Karpas-422 (cell line): Measurements from ENCODE around the gene KRIT1. TPM values are rescaled to one million over a fixed set of nuclear protein-coding genes. Genes with fewer than 3 reads are reported as not detected.
A peak's percentile ranks its signal among the peaks of the same experiment; 100 is the strongest.
"Not testable (repeated sequence)": the region's sequence is repeated elsewhere in the genome, so short reads cannot be mapped to it uniquely, and the experiment has no call there.

ENCODE experiments used
- DNase-seq: peaks from one replicate; pipeline ENCODE4 v3.0.0-alpha.2; 2015
- H2AFZ ChIP-seq: fragments of 200-600 bp; sonication (generic); 2 replicates; pipeline ENCODE4 v1.6.1; 2014; ENCODE audit warnings: antibody characterized with exemption, low read length, mixed read lengths
- H3K27ac ChIP-seq: fragments of 200-600 bp; sonication (generic); 2 replicates; pipeline ENCODE4 v1.5.1; 2014; ENCODE audit warnings: mild to moderate bottlenecking, low read length, moderate library complexity
- H3K27me3 ChIP-seq: fragments of 200-600 bp; sonication (generic); 2 replicates; pipeline ENCODE4 v1.6.1; 2014; ENCODE audit warnings: low read length, mixed read lengths
- H3K36me3 ChIP-seq: fragments of 200-600 bp; sonication (generic); 2 replicates; pipeline ENCODE4 v1.6.1; 2014; ENCODE audit warnings: low read length, mixed read lengths; ENCODE audit not compliant: insufficient read depth
- H3K4me1 ChIP-seq: fragments of 200-600 bp; sonication (generic); 2 replicates; pipeline ENCODE4 v1.6.1; 2014; ENCODE audit warnings: mild to moderate bottlenecking, low read length, mixed read lengths
- H3K4me2 ChIP-seq: fragments of 200-600 bp; sonication (generic); 2 replicates; pipeline ENCODE4 v1.6.1; 2014; ENCODE audit warnings: low read length, low read depth, mild to moderate bottlenecking; ENCODE audit not compliant: poor library complexity, severe bottlenecking
- H3K4me3 ChIP-seq: fragments of 200-600 bp; sonication (generic); 2 replicates; pipeline ENCODE4 v1.5.1; 2014; ENCODE audit warnings: mild to moderate bottlenecking, antibody characterized with exemption, low read length, mixed read lengths
- H3K79me2 ChIP-seq: fragments of 200-600 bp; sonication (generic); 2 replicates; pipeline ENCODE4 v1.6.1; 2014; ENCODE audit warnings: mild to moderate bottlenecking, low read length, mixed read lengths
- H3K9ac ChIP-seq: fragments of 200-600 bp; sonication (generic); 2 replicates; pipeline ENCODE4 v1.6.0; 2014; ENCODE audit warnings: low read length
- H3K9me2 ChIP-seq: fragments of 200-600 bp; sonication (generic), shearing (Covaris generic); replicated peaks from 2 replicates; pipeline ENCODE4 v1.6.0; 2014; ENCODE audit warnings: mild to moderate bottlenecking, low read length, moderate library complexity; ENCODE audit not compliant: insufficient read depth
- H3K9me3 ChIP-seq: fragments of 300-700, 200-600 bp; sonication (generic); 2 replicates; pipeline ENCODE4 v1.6.1; 2014; ENCODE audit warnings: low read length, mixed read lengths
- H4K20me1 ChIP-seq: fragments of 200-600 bp; sonication (generic); 2 replicates; pipeline ENCODE4 v1.6.1; 2014; ENCODE audit warnings: mild to moderate bottlenecking, antibody characterized with exemption, low read length, low read depth; ENCODE audit not compliant: insufficient read depth
- total RNA-seq: library from RNA; depleted of rRNA; stranded (reverse); fragments of >200 nt; shearing (Covaris generic); gene quantifications from 2 replicates; pipeline ENCODE4 v1.2.3, GENCODE V29; 2014; ENCODE audit warnings: low replicate concordance

Gene KRIT1
- total RNA-seq, 1 experiment from 2014 or later: 91.1 TPM

- peaks cover 10% of the 10 kb centered on the region for H3K4me1 ChIP-seq
- no peaks in the 10 kb centered on the region for H4K20me1 ChIP-seq
- peaks cover 97% of the 10 kb centered on the region for H3K79me2 ChIP-seq
- H3K4me2 ChIP-seq: no peak overlapping the region
- H3K27ac ChIP-seq: 0 out of 2 replicates have a peak overlapping the region, but pooled peaks have one; percentile 6
- no peak overlapping the region for H2AFZ ChIP-seq
- H3K9ac ChIP-seq: no peak overlapping the region
- H3K9me2 ChIP-seq: no peaks in the 10 kb centered on the region
- no peaks in the 10 kb centered on the region for H3K27me3 ChIP-seq
- H3K36me3 ChIP-seq: peaks cover 26% of the 10 kb centered on the region; the same call in 1 of the 2 replicates
- no peak overlapping the region for H3K4me3 ChIP-seq
- H3K9me3 ChIP-seq: peaks cover 6% of the 10 kb centered on the region; the same call in 1 of the 2 replicates
- no peak for DNase-seq
Observed at GRCh38 chr7:92259610-92260247, 14.0 kb upstream of the KRIT1 start.

GRCh38 chr7:92259062-92259461 is 13.3 kb upstream of the KRIT1 start:
- H3K79me2 ChIP-seq: peaks cover 97% of the 10 kb centered on the region
- H2AFZ ChIP-seq: no peak overlapping the region
- H3K36me3 ChIP-seq: peaks cover 26% of the 10 kb centered on the region; the same call in 1 of the 2 replicates
- no peak for DNase-seq
- no peaks in the 10 kb centered on the region for H3K27me3 ChIP-seq
- H3K4me1 ChIP-seq: peaks cover 10% of the 10 kb centered on the region
- no peak overlapping the region for H3K4me2 ChIP-seq
- H3K9me3 ChIP-seq: peaks cover 6% of the 10 kb centered on the region; the same call in 1 of the 2 replicates
- no peak overlapping the region for H3K4me3 ChIP-seq
- no peaks in the 10 kb centered on the region for H3K9me2 ChIP-seq
- H3K9ac ChIP-seq: no peak overlapping the region
- H4K20me1 ChIP-seq: no peaks in the 10 kb centered on the region
- no peak overlapping the region for H3K27ac ChIP-seq

- H3K9me2 ChIP-seq: no peaks in the 10 kb centered on the region
- no peaks in the 10 kb centered on the region for H3K9me3 ChIP-seq
- peaks cover 99% of the 10 kb centered on the region for H3K79me2 ChIP-seq
- H3K27ac ChIP-seq: no peak overlapping the region
- H3K4me3 ChIP-seq: no peak overlapping the region
- no peak for DNase-seq
- H3K9ac ChIP-seq: no peak overlapping the region
- H4K20me1 ChIP-seq: no peaks in the 10 kb centered on the region
- no peak overlapping the region for H3K4me2 ChIP-seq
- no peaks in the 10 kb centered on the region for H3K27me3 ChIP-seq
- no peak overlapping the region for H2AFZ ChIP-seq
- H3K36me3 ChIP-seq: peaks cover 28% of the 10 kb centered on the region
- peaks cover 18% of the 10 kb centered on the region for H3K4me1 ChIP-seq
Observed at GRCh38 chr7:92255308-92255707, 9.6 kb upstream of the KRIT1 start.

- H3K79me2 ChIP-seq: peaks cover 99% of the 10 kb centered on the region
- H3K4me1 ChIP-seq: peaks cover 19% of the 10 kb centered on the region
- not testable (repeated sequence) for H3K9me2 ChIP-seq, H3K4me3 ChIP-seq, H3K9me3 ChIP-seq, DNase-seq, H3K9ac ChIP-seq, H2AFZ ChIP-seq, H3K4me2 ChIP-seq, H4K20me1 ChIP-seq, H3K27ac ChIP-seq, H3K27me3 ChIP-seq
- H3K36me3 ChIP-seq: peaks cover 28% of the 10 kb centered on the region
Observed at GRCh38 chr7:92254800-92255199, 9.1 kb upstream of the KRIT1 start.

- no peak overlapping the region for H3K27ac ChIP-seq
Observed at GRCh38 chr7:92253251-92253650, 7.5 kb upstream of the KRIT1 start.

GRCh38 chr7:92251181-92251580 is 5.5 kb upstream of the KRIT1 start:
- Histone ChIP-seq H3K27me3 (no peaks in the 10 kb centered on the region), H3K9me2 (no peaks in the 10 kb centered on the region), H3K9me3 (no peaks in the 10 kb centered on the region), H3K79me2 (peaks cover 100% of the 10 kb centered on the region), H3K9ac (no peak overlapping the region), H3K4me3 (no peak overlapping the region), H2AFZ (no peak overlapping the region), H3K4me2 (no peak overlapping the region), H3K36me3 (peaks cover 28% of the 10 kb centered on the region), H3K27ac (no peak overlapping the region), H3K4me1 (peaks cover 24% of the 10 kb centered on the region), H4K20me1 (peaks cover 3% of the 10 kb centered on the region; the same call in 1 of the 2 replicates)
- DNase-seq: no peak

More at GRCh38 chr7:92253251-92253650, 7.5 kb upstream of the KRIT1 start:
- H4K20me1 ChIP-seq: no peaks in the 10 kb centered on the region
- peaks cover 13% of the 10 kb centered on the region for H3K4me1 ChIP-seq
- H3K9me3 ChIP-seq: no peaks in the 10 kb centered on the region
- no peak overlapping the region for H2AFZ ChIP-seq
- H3K9ac ChIP-seq: no peak overlapping the region
- no peaks in the 10 kb centered on the region for H3K27me3 ChIP-seq
- peaks cover 28% of the 10 kb centered on the region for H3K36me3 ChIP-seq
- DNase-seq: no peak
- no peak overlapping the region for H3K4me2 ChIP-seq
- no peaks in the 10 kb centered on the region for H3K9me2 ChIP-seq
- H3K79me2 ChIP-seq: peaks cover 99% of the 10 kb centered on the region
- no peak overlapping the region for H3K4me3 ChIP-seq

GRCh38 chr7:92250603-92251002 is 4.9 kb upstream of the KRIT1 start:
- peaks cover 24% of the 10 kb centered on the region for H3K4me1 ChIP-seq
- no peaks in the 10 kb centered on the region for H3K9me2 ChIP-seq
- H3K4me2 ChIP-seq: no peak overlapping the region
- H2AFZ ChIP-seq: no peak overlapping the region
- H3K36me3 ChIP-seq: peaks cover 28% of the 10 kb centered on the region
- H3K79me2 ChIP-seq: peaks cover 98% of the 10 kb centered on the region
- H3K4me3 ChIP-seq: no peak overlapping the region
- peaks cover 3% of the 10 kb centered on the region; the same call in 1 of the 2 replicates for H4K20me1 ChIP-seq
- DNase-seq: no peak
- H3K27ac ChIP-seq: peak overlapping the region; percentile 2; the same call in 1 of the 2 replicates
- no peaks in the 10 kb centered on the region for H3K27me3 ChIP-seq
- H3K9me3 ChIP-seq: no peaks in the 10 kb centered on the region
- H3K9ac ChIP-seq: no peak overlapping the region

GRCh38 chr7:92246360-92247101 is 817 bp upstream of the KRIT1 start:
- Histone ChIP-seq H2AFZ (peak overlapping the region; percentile 72; the same call in 1 of the 2 replicates), H3K4me2 (peak overlapping the region; percentile 79), H3K36me3 (peaks cover 21% of the 10 kb centered on the region; the same call in 1 of the 2 replicates), H4K20me1 (peaks cover 3% of the 10 kb centered on the region; the same call in 1 of the 2 replicates), H3K9ac (peak overlapping the region; percentile 94), H3K4me1 (peaks cover 42% of the 10 kb centered on the region), H3K9me3 (no peaks in the 10 kb centered on the region), H3K79me2 (peaks cover 97% of the 10 kb centered on the region), H3K9me2 (no peaks in the 10 kb centered on the region), H3K27me3 (no peaks in the 10 kb centered on the region), H3K4me3 (peak overlapping the region; percentile 97), H3K27ac (peak overlapping the region; percentile 68)
- DNase-seq: peak; percentile 74
